Right cardiac atrium (tissue), 5 donors: ENCODE measurements around the gene MED29. TPM values are rescaled to one million over a fixed set of nuclear protein-coding genes. Genes with fewer than 3 reads are reported as not detected.

Experiments used
- ATAC-seq, 2 donors: fragments of 200-7000 bp; cut with Tn5 transposase; one replicate each; pipeline versions ENCODE4 v1.8.0 to v1.9.1; 2020; ENCODE audit warnings: moderate library complexity in 2 of 2, mild to moderate bottlenecking in 1 of 2
- DNase-seq, 3 donors: peaks; one replicate each; pipeline ENCODE4 v3.0.0-alpha.2; 2020
- H3K27ac ChIP-seq: one replicate; pipeline ENCODE4 v1.5.1; 2013; ENCODE audit warnings: mild to moderate bottlenecking, low read length, control low read depth, moderate library complexity
- H3K27me3 ChIP-seq: one replicate; pipeline ENCODE4 v1.6.1; 2013; ENCODE audit not compliant: control insufficient read depth, insufficient read depth
- H3K4me1 ChIP-seq: one replicate; pipeline ENCODE4 v1.6.1; 2013; ENCODE audit warnings: low read length; ENCODE audit not compliant: control insufficient read depth, insufficient read depth
- H3K4me3 ChIP-seq: one replicate; pipeline ENCODE4 v1.5.1; 2013; ENCODE audit warnings: low read length, control low read depth
- H3K9me3 ChIP-seq: one replicate; pipeline ENCODE4 v1.6.1; 2013; ENCODE audit warnings: low read length; ENCODE audit not compliant: control insufficient read depth
- WGBS: extraction: QIAGEN DNeasy Blood & Tissue Kit; methylation state at CpG from one replicate; pipeline ENCODE4 v1.1.7; 2013; 5-methylcytosine and 5-hydroxymethylcytosine counted together
- intact Hi-C, 4 donors: fragments of 100-400 bp; cut with DNase I; formaldehyde crosslinking; loops; one replicate each; pipeline versions ENCODE4 v1.11.0 to v1.14.0; 2022 to 2023
- polyA plus RNA-seq: library from polyadenylated mRNA; stranded (reverse); fragments of 200-250 nt; gene quantifications from one replicate; pipeline ENCODE4 v1.2.3, GENCODE V29; 2013
- total RNA-seq, 4 donors: library from RNA; stranded (reverse); fragmentation: NEBNext Ultra II Directional; extraction: Animal tissue kit (Norgen Biotek cat#: 25700); gene quantifications; one replicate each; pipeline ENCODE4 v1.2.1, GENCODE V29; 2021
- donor health status: healthy with polysubstance abuse.
- donor health status: DM: no; HTN: yes; CAD: no.
- donor health status: DM: no; HTN: no; CAD: no.
- donor health status: DM: no; HTN: yes; CAD: no; lungs with severe emphysema.
- donor health status: DM: yes; HTN: yes; CAD: no.

The MED29 gene
- total and polyA plus RNA-seq, 5 donors = 25.1 to 38.3 (median 27.1) TPM

DNA sequence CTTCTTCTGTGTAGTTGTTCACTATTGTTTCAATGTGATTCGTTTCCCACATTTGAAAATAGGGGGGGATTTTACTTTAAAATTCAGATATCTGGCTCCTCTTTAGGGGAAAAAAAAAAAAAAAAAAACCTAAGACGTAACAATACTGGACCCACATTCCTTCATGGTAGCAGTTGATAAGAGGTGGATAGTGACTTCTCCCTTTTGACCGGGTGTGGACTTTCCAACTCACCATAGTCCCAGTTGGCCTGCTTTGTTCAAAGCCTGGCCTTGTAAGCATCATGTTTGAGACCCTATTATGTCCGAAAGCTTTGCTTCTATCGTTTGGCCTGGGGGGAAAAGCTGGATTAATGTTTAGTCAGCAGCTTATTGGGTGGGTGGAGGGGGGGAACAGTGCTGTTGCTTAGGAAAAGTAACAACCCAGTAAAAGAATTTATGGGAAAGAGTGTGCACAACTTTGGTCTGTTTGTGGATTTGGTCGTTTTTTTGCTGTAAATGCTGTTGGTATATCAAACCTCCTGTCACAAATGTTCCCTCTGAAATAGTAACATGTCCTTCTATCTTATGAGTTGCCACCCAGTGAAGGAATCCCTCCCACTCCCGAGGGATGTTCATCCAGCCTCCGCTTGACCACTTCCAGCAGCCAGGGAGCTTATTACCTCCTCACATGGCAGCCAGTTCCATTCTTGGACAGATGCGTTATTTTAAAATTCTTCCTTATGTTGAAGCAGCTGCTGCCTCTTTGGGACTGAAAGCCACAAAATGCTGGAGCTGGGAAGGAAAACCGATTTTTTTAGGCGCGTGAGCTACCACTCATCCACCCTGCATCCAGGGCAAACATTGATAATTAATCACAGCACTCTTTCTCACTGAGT is 38.6 kb upstream of the MED29 start:
- DNase-seq (no peak), ATAC-seq (no peak)
- H3K27ac ChIP-seq = no peak overlapping the region
- intact Hi-C loops = no loop called here
- no peaks in the 10 kb centered on the region for H3K9me3 ChIP-seq
- WGBS = 71% methylated on average over 12 of the region's 12 CpGs
- H3K4me3 ChIP-seq = no peak overlapping the region
- H3K27me3 ChIP-seq = no peaks in the 10 kb centered on the region
- no peaks in the 10 kb centered on the region for H3K4me1 ChIP-seq

DNA sequence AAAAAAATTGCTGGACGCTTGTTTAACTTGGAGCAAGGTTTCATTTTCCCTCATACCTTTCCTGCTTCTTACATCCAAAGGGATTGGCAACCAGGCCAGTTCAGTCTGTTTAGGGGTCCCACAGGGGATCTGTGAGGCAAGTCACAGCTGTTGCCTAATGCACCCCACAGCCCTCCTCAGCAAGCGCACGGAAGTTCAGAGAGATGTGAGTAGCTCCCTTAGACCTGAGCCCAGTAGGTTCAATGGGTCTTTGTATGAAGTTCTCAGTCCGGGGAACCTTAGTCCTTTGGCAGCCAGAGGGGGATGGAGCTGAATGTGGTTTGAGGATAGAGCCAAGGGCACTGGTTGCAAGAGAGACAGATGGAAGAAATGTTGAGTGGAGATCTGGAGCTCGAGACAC is 35.9 kb upstream of the MED29 start:
- no peaks in the 10 kb centered on the region for H3K9me3 ChIP-seq
- no peak overlapping the region for H3K27ac ChIP-seq
- H3K4me1 ChIP-seq = no peaks in the 10 kb centered on the region
- 88% methylated on average over 5 of the region's 5 CpGs for WGBS
- H3K4me3 ChIP-seq = no peak overlapping the region
- intact Hi-C loops = no loop called here
- H3K27me3 ChIP-seq = no peaks in the 10 kb centered on the region
- DNase-seq = no peak
- no peak for ATAC-seq

DNA sequence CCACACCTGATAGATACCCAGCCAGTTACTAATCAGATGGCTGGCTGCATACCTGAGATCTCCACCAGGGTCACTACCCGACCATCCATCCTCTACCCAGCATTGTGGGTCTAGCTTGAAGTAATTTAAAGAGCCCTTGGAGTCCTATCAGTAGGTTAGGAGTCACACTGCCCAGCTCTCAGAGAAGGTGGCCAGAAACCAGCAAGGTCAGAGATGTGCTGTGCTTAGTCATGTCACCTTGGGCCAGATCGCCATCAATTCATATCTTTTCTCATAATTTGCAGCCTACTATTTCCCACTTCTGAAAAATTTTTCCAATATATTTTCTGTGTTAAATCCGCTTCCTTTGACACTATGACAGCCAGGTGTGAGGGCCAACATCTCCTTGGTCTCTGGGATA is 35.1 kb upstream of the MED29 start:
- H3K4me3 ChIP-seq = no peak overlapping the region
- H3K27me3 ChIP-seq = no peaks in the 10 kb centered on the region
- no peak overlapping the region for H3K27ac ChIP-seq
- WGBS = 89% methylated on average over 3 of the region's 3 CpGs
- DNase-seq = no peak
- H3K4me1 ChIP-seq = no peaks in the 10 kb centered on the region
- no peaks in the 10 kb centered on the region for H3K9me3 ChIP-seq
- intact Hi-C loops = no loop called here
- ATAC-seq = no peak

DNA sequence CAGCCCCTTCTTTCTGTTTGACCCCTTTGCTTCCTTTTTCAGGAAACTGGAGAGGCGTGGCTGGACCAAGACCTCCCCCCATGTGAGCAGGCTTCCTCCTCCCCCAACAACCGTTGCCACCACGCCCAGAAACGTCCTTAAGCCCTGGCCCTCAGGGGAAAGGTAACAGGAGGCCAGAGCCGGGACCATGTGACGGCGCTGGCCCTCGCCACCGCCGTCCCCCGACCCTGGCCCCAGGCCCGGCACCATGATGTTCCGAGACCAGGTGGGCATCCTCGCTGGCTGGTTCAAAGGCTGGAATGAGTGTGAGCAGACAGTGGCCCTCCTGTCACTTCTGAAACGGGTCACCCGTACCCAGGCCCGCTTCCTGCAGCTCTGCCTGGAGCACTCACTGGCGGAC is 34.5 kb upstream of the MED29 start:
- 87% methylated on average over 18 of the region's 18 CpGs for WGBS
- intact Hi-C loops = no loop called here
- no peaks in the 10 kb centered on the region for H3K9me3 ChIP-seq

DNA sequence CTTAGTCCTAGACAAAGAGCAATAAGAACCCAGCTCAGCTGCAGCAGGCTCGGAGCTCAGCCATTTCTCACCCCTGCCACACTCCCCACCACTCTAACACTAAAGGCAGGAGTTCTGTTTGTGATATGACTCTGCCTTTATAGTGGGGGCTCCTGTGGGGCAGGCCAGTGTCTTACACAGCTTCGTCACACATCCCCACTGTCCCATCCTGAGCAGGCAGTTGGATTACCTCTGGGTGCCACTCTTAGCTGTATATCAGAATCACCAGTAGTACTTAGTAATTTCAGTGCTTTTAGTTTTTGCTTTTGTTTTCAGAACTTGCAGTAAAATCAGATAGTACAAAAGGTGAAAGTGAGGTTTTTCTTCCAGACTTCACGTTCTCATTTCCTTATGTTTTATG is 32.2 kb upstream of the MED29 start:
- ATAC-seq = no peak
- 93% methylated on average over 3 of the region's 3 CpGs for WGBS
- DNase-seq = no peak
- no peak overlapping the region for H3K27ac ChIP-seq
- no peaks in the 10 kb centered on the region for H3K9me3 ChIP-seq
- intact Hi-C loops = no loop called here
- no peaks in the 10 kb centered on the region for H3K4me1 ChIP-seq
- H3K4me3 ChIP-seq = no peak overlapping the region
- no peaks in the 10 kb centered on the region for H3K27me3 ChIP-seq

More for the DNA sequence above, 34.5 kb upstream of the MED29 start:
- DNase-seq = no peak
- no peaks in the 10 kb centered on the region for H3K27me3 ChIP-seq
- ATAC-seq = peak in 1 of 2 donors; percentile 10
- H3K4me3 ChIP-seq = no peak overlapping the region
- H3K4me1 ChIP-seq = no peaks in the 10 kb centered on the region
- H3K27ac ChIP-seq = no peak overlapping the region

DNA sequence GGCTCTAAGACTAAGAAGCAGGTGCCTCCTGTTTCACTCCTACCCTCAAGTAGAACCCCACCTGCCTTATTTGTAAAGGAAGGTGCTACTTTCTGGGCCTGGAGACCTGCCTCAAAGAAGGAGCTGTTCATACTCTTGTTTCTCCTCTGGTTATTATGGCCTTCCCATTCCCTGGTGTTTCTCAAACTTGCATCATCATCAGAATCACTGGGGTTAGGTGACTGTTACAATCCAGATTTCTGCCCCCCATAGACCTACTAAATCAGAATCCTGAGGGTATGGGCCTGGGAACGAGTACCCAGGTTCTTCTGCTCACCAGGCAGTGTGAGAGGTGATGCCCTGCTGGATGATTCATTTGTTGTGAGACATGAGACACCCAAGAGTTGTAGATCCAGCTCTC is 30.6 kb upstream of the MED29 start:
- intact Hi-C loops = no loop called here
- DNase-seq = no peak
- no peak overlapping the region for H3K27ac ChIP-seq
- H3K27me3 ChIP-seq = no peaks in the 10 kb centered on the region
- no peak for ATAC-seq
- no peaks in the 10 kb centered on the region for H3K4me1 ChIP-seq
- no peaks in the 10 kb centered on the region for H3K9me3 ChIP-seq
- no peak overlapping the region for H3K4me3 ChIP-seq
- 87% methylated on average over 1 of the region's 1 CpG for WGBS

DNA sequence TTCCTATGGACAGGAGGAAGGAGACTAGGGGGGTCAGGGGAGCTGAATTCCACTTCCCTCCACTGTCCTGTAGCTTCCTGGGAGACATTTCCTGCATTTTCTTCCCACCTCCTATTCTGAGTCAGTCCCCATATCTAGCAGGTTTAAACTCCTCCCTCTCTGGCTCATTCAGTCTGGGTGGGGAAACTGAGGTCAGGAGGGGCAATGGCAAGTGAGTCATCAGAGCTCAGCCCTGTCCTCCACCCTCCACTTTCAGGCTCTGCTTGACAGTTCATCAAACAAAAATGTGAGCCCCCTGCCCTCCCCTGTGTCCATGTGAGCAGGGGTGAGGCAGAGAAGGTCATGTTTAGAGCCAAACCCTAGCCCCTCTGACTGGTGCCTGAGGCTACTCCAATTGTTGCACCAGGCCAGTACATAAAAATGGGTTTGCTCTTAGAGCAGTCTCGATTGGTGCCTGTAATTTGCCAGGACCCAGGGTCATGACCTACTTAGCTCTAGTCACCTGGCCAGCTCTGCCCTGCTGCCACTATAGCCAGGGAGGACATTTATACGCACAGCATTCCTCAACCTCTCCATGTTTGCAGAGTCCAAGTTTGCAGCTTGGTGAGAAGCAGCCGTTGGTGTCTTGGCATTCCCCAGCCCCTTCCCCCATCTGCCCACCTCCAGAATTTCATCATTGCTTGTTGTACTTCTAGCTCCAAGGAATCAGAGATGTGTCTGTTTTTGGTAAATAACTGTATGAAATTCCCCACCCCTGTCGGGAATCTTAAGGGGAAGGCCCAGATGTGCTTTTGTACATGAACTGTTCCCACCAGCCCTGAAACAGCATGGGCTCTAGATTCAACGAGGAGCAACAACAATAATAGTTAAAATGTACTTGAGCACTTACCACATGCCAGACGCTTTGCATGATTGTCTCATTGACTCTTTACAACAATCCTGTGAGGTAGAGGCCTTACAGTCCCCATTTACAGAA is 28.2 kb upstream of the MED29 start:
- no peak overlapping the region for H3K4me3 ChIP-seq

DNA sequence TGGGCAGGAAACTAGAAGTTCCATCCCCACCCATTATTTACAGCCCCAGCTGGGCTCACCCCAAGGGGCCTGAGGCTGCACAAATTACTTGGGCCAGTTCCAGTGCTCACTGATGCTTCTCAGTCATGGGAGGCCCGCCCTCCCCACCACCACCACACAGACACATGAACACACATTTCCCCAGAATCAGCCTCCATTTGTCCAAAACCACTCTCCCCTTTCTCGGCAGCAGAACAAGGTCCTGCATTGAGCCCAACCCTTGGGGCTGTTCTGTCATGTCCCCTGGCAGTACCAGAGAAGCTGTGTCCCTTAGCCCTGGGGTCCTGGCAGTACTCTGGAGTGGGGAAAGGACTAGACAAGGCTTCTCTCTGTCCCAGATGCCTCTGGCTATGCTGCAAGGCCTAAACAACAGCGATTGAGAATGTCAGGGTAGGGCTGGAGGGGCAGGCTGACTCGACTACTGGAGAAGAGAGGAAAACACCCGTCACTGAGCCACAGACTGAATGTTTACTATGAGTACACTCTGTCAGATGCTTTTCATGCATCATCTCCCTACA is 27.2 kb upstream of the MED29 start:
- no peaks in the 10 kb centered on the region for H3K4me1 ChIP-seq
- intact Hi-C loops = no loop called here
- H3K27ac ChIP-seq = peak overlapping the region; percentile 79

More for the DNA sequence above, 28.2 kb upstream of the MED29 start:
- H3K9me3 ChIP-seq = no peaks in the 10 kb centered on the region
- ATAC-seq (peak; percentile 60 to 73), DNase-seq (peak in 1 of 3 donors; percentile 32)
- H3K4me1 ChIP-seq = no peaks in the 10 kb centered on the region
- peak overlapping the region; percentile 79 for H3K27ac ChIP-seq
- intact Hi-C loops = no loop called here
- no peaks in the 10 kb centered on the region for H3K27me3 ChIP-seq
- 56% methylated on average over 6 of the region's 6 CpGs for WGBS

DNA sequence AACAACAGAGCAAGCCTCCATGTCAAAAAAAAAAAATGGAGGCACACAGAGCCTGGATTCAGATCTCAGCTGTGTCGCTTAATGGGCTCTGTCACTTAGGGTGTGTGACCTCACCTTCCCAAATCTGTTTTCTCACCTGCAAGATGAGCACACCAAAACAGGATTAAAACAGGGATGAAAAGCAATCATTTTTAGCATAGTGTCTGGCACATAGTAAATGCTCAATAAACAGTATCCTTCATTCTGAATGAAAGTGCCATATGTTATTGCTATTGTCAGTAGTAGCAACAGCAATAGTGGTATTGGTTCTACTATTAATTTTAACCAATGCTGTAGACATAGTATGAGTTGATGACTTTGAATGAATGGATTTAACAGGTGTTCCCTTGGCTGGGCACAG is 25.6 kb upstream of the MED29 start:
- H3K27ac ChIP-seq = no peak overlapping the region

More for the DNA sequence above, 27.2 kb upstream of the MED29 start:
- H3K4me3 ChIP-seq = no peak overlapping the region
- DNase-seq = peak; percentile 48 to 83 (median 77)
- no peaks in the 10 kb centered on the region for H3K9me3 ChIP-seq
- WGBS = 72% methylated on average over 5 of the region's 5 CpGs
- no peaks in the 10 kb centered on the region for H3K27me3 ChIP-seq
- peak; percentile 68 to 79 for ATAC-seq

DNA sequence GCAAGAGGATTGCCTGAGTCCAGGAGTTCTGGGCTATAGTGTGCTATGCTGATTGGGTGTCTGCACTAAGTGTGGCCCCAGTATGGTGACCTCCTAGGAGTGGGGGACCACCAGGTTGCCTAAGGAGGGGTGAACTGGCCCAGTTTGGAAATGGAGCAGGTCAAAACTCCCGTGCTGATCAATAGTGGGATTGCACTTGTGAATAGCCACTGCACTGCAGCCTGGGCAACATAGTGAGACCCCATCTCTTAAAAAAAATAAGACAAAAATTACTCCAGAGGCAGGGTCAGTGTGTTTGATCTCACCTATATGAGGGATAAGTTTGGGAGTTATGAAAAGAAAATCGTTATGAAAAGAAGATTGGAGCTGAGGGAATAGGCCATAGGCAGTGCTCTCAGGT is 22.0 kb upstream of the MED29 start:
- H3K27ac ChIP-seq = no peak overlapping the region
- H3K9me3 ChIP-seq = no peaks in the 10 kb centered on the region
- H3K27me3 ChIP-seq = no peaks in the 10 kb centered on the region
- intact Hi-C loops = no loop called here
- WGBS = 85% methylated on average over 2 of the region's 2 CpGs
- no peak overlapping the region for H3K4me3 ChIP-seq
- no peak for DNase-seq
- H3K4me1 ChIP-seq = peaks cover 11% of the 10 kb centered on the region
- no peak for ATAC-seq

More for the DNA sequence above, 25.6 kb upstream of the MED29 start:
- Histone ChIP-seq H3K4me3 (no peak overlapping the region), H3K9me3 (no peaks in the 10 kb centered on the region), H3K27me3 (no peaks in the 10 kb centered on the region), H3K4me1 (no peaks in the 10 kb centered on the region)
- intact Hi-C loops = no loop called here
- DNase-seq = no peak
- 96% methylated on average over 1 of the region's 1 CpG for WGBS
- no peak for ATAC-seq

DNA sequence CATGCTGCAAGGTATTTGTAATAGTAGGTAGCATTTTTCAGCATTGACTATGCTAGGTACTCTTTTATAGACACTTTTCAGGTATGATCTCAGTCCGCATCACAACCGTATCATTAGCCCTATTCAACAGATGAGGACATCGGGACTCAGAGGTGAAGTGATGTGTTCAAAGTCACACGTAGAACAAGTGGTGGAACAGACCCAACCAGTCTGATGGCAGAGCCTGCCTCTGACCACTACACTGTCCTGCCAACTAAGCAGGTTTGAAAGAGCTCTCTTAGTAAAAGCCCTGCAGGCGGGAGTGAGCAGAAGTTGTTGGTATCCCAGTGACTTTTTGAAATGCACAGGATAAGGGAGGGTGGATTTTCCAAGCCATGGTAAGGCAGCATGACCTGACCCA is 20.4 kb upstream of the MED29 start:
- H3K9me3 ChIP-seq = no peaks in the 10 kb centered on the region
- intact Hi-C loops = no loop called here
- no peaks in the 10 kb centered on the region for H3K27me3 ChIP-seq
- peaks cover 11% of the 10 kb centered on the region for H3K4me1 ChIP-seq
- WGBS = 93% methylated on average over 5 of the region's 5 CpGs
- no peak overlapping the region for H3K27ac ChIP-seq
- no peak overlapping the region for H3K4me3 ChIP-seq
- DNase-seq (no peak), ATAC-seq (no peak)
